PC-3 (cell line): ENCODE data around the gene CENPO. TPM values are rescaled to one million over a fixed set of nuclear protein-coding genes. Genes with fewer than 3 reads are reported as not detected.
"Not testable (repeated sequence)": the region's sequence is repeated elsewhere in the genome, so short reads cannot be mapped to it uniquely, and the experiment has no call there.

Experiments
- ATAC-seq: fragments of 200-7000 bp; cut with Tn5 transposase; 2 replicates; pipeline ENCODE4 v1.9.1; 2020; ENCODE audit warnings: mild to moderate bottlenecking, moderate library complexity
- BruUV-seq: library from RNA; stranded (reverse); fragments of 400-500 nt; replicated peaks from 2 replicates; lab custom pipeline; 2021; lab: Mats Ljungman, UMichigan
- CTCF ChIA-PET: fragments of 300-600 bp; sonication (Branson Sonifier 250); formaldehyde crosslinking; loops from one replicate; lab custom pipeline; 2022; ENCODE audit warnings: antibody characterized with exemption; lab: Charles Lee
- POLR2A ChIA-PET: fragments of 300-600 bp; sonication (Branson Sonifier 250); formaldehyde crosslinking; loops from one replicate; lab custom pipeline; 2022; ENCODE audit warnings: antibody characterized with exemption; ENCODE audit not compliant: unreplicated experiment; lab: Charles Lee
- DNase-seq: peaks from one replicate; pipeline ENCODE4 v3.0.0-alpha.2; 2015
- H2AFZ ChIP-seq: fragments of 300-600 bp; sonication (generic); 2 replicates; pipeline ENCODE4 v1.6.0; 2016; ENCODE audit warnings: antibody characterized with exemption, low read length
- H3F3A ChIP-seq: fragments of 300-600 bp; sonication (generic); one replicate; pipeline ENCODE4 v1.6.0; 2017; ENCODE audit warnings: antibody characterized with exemption, low read length, control low read depth, mild to moderate bottlenecking; ENCODE audit not compliant: unreplicated experiment
- H3K27ac ChIP-seq: fragments of 300-600 bp; sonication (generic); 2 replicates; pipeline ENCODE4 v1.5.1; 2016; ENCODE audit warnings: mild to moderate bottlenecking, low read length
- H3K27me3 ChIP-seq: fragments of 300-600 bp; sonication (generic); 2 replicates; pipeline ENCODE4 v1.6.1; 2016; ENCODE audit warnings: low read length, mixed read lengths
- H3K36me3 ChIP-seq: fragments of 300-600 bp; sonication (generic); 2 replicates; pipeline ENCODE4 v1.6.1; 2016; ENCODE audit warnings: low read depth, mixed run types, low read length, mixed read lengths
- H3K4me1 ChIP-seq: fragments of 300-600 bp; sonication (generic); 2 replicates; pipeline ENCODE4 v1.5.1; 2016; ENCODE audit warnings: low read length; ENCODE audit not compliant: insufficient read depth
- H3K4me2 ChIP-seq: fragments of 300-600 bp; sonication (generic); 2 replicates; pipeline ENCODE4 v1.6.0; 2016; ENCODE audit warnings: low read length
- H3K4me3 ChIP-seq: fragments of 300-600 bp; sonication (generic); 2 replicates; pipeline ENCODE4 v1.5.1; 2016; ENCODE audit warnings: mild to moderate bottlenecking, low read length, mixed read lengths
- H3K79me2 ChIP-seq: fragments of 300-600 bp; sonication (generic); 2 replicates; pipeline ENCODE4 v1.6.1; 2017; ENCODE audit warnings: low read length, mixed read lengths
- H3K9ac ChIP-seq: fragments of 300-600 bp; sonication (generic); 2 replicates; pipeline ENCODE4 v1.6.0; 2016; ENCODE audit warnings: mild to moderate bottlenecking, low read length
- H3K9me2 ChIP-seq: fragments of 300-600 bp; sonication (generic); replicated peaks from 2 replicates; pipeline ENCODE4 v1.6.1; 2016; ENCODE audit warnings: mixed run types, low read length, mixed read lengths
- H3K9me3 ChIP-seq: fragments of 300-600 bp; sonication (generic); 2 replicates; pipeline ENCODE4 v1.6.1; 2016; ENCODE audit warnings: low read length, mixed read lengths
- H4K20me1 ChIP-seq: fragments of 300-600 bp; sonication (generic); 2 replicates; pipeline ENCODE4 v1.6.1; 2016; ENCODE audit warnings: low read length, mixed read lengths
- EZH2 ChIP-seq: fragments of 300-600 bp; sonication (generic); IDR thresholded peaks from one replicate; pipeline ENCODE4 v1.6.1; 2017; ENCODE audit warnings: antibody characterized with exemption, mild to moderate bottlenecking, low read length; ENCODE audit not compliant: unreplicated experiment
- EZH2phosphoT487 ChIP-seq: fragments of 300-600 bp; sonication (generic); IDR thresholded peaks from 2 replicates; pipeline ENCODE4 v1.6.1; 2018; ENCODE audit warnings: mild to moderate bottlenecking, antibody characterized with exemption, low read length, borderline replicate concordance
- intact Hi-C: fragments of 100-400 bp; cut with micrococcal nuclease; formaldehyde crosslinking; loops from 2 replicates; pipeline ENCODE4 v1.9.0; 2023
- total RNA-seq: library from RNA; depleted of rRNA; stranded (reverse); fragments of >200 nt; gene quantifications from 2 replicates; pipeline ENCODE4 v1.2.3, GENCODE V29; 2014
- TF ChIP-seq, protein P1 (sequence below): fragments of 300-600 bp; sonication (generic); conservative IDR thresholded peaks from 2 replicates; pipeline ENCODE4 v1.5.1; 2017; ENCODE audit warnings: antibody characterized with exemption, low read depth, mild to moderate bottlenecking, low read length

Gene CENPO
- total RNA-seq, 1 experiment from 2014 or later: 41.4 TPM

DNA sequence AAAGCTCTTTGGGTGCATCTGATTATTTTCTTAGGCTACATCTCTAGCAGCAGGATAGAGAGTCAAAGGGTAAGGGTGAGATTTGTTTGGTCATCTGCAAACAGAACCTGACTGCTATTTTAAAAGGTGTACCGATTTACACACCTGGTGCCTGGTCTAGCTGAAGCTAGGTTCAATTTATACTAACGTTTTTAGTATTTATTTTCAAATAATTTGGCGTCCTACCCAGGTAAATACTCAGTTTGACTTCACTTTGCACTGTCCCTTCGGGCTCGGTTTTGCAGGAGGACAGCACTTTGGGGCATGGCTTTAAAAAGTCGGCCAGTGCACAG is 717 bp upstream of the CENPO start:
- TF ChIP-seq EZH2 (no peak), EZH2phosphoT487 (no peak)
- TF ChIP-seq, protein P1, sequence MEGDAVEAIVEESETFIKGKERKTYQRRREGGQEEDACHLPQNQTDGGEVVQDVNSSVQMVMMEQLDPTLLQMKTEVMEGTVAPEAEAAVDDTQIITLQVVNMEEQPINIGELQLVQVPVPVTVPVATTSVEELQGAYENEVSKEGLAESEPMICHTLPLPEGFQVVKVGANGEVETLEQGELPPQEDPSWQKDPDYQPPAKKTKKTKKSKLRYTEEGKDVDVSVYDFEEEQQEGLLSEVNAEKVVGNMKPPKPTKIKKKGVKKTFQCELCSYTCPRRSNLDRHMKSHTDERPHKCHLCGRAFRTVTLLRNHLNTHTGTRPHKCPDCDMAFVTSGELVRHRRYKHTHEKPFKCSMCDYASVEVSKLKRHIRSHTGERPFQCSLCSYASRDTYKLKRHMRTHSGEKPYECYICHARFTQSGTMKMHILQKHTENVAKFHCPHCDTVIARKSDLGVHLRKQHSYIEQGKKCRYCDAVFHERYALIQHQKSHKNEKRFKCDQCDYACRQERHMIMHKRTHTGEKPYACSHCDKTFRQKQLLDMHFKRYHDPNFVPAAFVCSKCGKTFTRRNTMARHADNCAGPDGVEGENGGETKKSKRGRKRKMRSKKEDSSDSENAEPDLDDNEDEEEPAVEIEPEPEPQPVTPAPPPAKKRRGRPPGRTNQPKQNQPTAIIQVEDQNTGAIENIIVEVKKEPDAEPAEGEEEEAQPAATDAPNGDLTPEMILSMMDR: no peak
- Histone ChIP-seq H3K4me3 (peak overlapping the region; percentile 76), H4K20me1 (no peaks in the 10 kb centered on the region), H3K79me2 (peaks cover 46% of the 10 kb centered on the region), H3K9me2 (no peaks in the 10 kb centered on the region), H3K27ac (peak overlapping the region; percentile 86), H3K36me3 (peaks cover 16% of the 10 kb centered on the region; the same call in 1 of the 2 replicates), H2AFZ (peak overlapping the region; percentile 78), H3K9ac (peak overlapping the region; percentile 92), H3K4me1 (peaks cover 23% of the 10 kb centered on the region), H3K4me2 (peak overlapping the region; percentile 88), H3K27me3 (no peaks in the 10 kb centered on the region), H3F3A (no peaks in the 10 kb centered on the region), H3K9me3 (no peaks in the 10 kb centered on the region)
- DNase-seq (no peak), ATAC-seq (no peak)
- TSS peak; percentile 70 for BruUV-seq
- intact Hi-C loops: loop anchor here (1.0 to 5.0 kb wide), 5 partner anchors 20 to 382 kb away; partner anchors contain the start of genes EFR3B and NCOA1
- ChIA-PET POLR2A (interaction anchor here (0.5 to 0.8 kb wide), 2 partner anchors 13 to 17 kb away, joined by 4 read pairs; no protein-coding TSS in a partner anchor), CTCF (interaction anchor here (0.6 to 2.7 kb wide), 4 partner anchors 35 to 249 kb away, joined by 4 to 23 read pairs (median 5); no protein-coding TSS in a partner anchor)

DNA sequence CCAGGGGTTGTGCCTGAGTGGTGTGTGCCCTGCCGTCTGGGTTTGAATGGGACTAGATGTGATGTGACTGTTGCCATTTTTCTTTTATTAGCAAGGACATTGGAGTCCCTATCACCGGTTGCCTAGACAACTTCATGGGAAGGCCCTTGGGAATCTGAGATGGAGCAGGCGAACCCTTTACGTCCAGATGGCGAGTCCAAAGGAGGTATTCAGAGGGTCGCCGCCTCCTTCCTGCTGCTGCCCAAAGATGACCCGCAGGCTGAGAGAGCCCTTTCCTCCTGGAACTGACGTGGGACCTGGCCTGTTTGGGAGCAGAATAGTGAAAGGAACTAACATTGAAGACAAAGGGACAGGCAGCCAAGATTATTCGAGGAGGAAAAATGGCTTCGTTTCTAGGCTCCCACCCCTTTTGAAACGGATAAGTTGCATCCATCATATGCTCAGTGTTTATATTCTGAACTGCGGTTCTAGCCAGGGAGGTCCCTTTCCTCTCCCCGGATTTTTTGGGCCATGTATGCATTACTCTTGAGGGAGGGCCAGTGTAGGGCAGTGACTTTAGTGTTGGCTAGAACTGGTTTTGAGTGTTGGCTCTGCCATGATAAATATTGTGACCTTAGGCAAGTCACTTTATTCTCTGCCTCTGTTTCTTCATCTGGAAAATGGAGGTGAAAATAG is 673 bp downstream of the CENPO start:
- Histone ChIP-seq H3K9me3 (no peaks in the 10 kb centered on the region), H2AFZ (peak overlapping the region; percentile 78), H3K27me3 (no peaks in the 10 kb centered on the region), H3K9ac (peak overlapping the region; percentile 92), H3F3A (no peaks in the 10 kb centered on the region), H3K36me3 (peaks cover 24% of the 10 kb centered on the region), H3K9me2 (no peaks in the 10 kb centered on the region), H3K27ac (peak overlapping the region; percentile 86), H4K20me1 (no peaks in the 10 kb centered on the region), H3K79me2 (peaks cover 58% of the 10 kb centered on the region), H3K4me1 (peaks cover 23% of the 10 kb centered on the region), H3K4me2 (peak overlapping the region; percentile 88), H3K4me3 (peak overlapping the region; percentile 76)
- CTCF ChIA-PET: interaction anchor here (2.7 kb wide), 1 partner anchor 33 kb away, joined by 23 read pairs; no protein-coding TSS in a partner anchor
- POLR2A ChIA-PET: interaction anchor here (0.6 kb wide), 3 partner anchors 33 to 391 kb away, joined by 3 to 4 read pairs (median 3); no protein-coding TSS in a partner anchor
- intact Hi-C loops: loop anchor here (1.0 to 5.0 kb wide), 3 partner anchors 12 to 302 kb away; partner anchors contain the start of genes EFR3B and NCOA1
- ATAC-seq (peak; percentile 9), DNase-seq (peak; percentile 41)
- no peak for TF ChIP-seq EZH2
- no peak for TF ChIP-seq EZH2phosphoT487
- TF ChIP-seq, protein P1: no peak
- TSS peak; percentile 66 for BruUV-seq

DNA sequence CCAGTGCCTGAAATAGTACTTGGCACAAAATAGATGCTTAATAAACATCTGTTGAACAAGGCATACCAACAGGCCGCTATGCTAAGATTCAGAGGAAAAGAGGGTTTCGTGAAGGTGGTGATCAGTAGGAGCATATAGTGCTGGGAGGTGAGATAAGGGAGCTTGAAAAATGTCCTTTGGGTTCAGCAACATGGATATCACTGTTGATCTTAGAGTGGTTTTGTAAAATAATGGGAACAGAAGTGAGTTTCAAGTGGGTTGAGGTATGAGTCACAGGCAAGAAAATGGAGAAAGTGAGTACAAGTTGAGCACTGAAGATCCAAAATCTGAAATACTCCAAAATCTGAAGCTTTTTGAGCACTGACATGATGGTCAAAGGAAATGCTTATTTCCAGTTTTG is 4.4 kb downstream of the CENPO start:
- Histone ChIP-seq H3K36me3 (peaks cover 36% of the 10 kb centered on the region), H3K9ac (no peak overlapping the region), H2AFZ (no peak overlapping the region), H4K20me1 (no peaks in the 10 kb centered on the region), H3K79me2 (peaks cover 65% of the 10 kb centered on the region), H3F3A (no peaks in the 10 kb centered on the region), H3K9me3 (no peaks in the 10 kb centered on the region), H3K4me1 (peaks cover 12% of the 10 kb centered on the region), H3K9me2 (no peaks in the 10 kb centered on the region), H3K4me3 (no peak overlapping the region), H3K27ac (no peak overlapping the region), H3K4me2 (no peak overlapping the region), H3K27me3 (no peaks in the 10 kb centered on the region)
- ChIA-PET POLR2A (no interaction called here), CTCF (no interaction called here)
- no peak for ATAC-seq
- BruUV-seq: no TSS peak
- intact Hi-C loops: no loop called here
- DNase-seq: no peak
- TF ChIP-seq, protein P1: no peak
- TF ChIP-seq EZH2phosphoT487 (no peak), EZH2 (no peak)

DNA sequence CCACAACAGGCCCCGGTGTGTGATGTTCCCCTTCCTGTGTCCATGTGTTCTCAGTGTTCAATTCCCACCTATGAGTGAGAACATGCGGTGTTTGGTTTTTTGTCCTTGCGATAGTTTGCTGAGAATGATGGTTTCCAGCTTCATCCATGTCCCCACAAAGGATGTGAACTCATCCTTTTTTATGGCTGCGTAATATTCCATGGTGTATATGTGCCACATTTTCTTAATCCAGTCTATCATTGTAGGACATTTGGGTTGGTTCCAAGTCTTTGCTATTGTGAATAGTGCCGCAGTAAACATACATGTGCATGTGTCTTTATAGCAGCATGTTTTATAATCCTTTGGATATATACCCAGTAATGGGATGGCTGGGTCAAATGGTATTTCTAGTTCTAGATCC is 7.3 kb downstream of the CENPO start:
- H3K79me2 ChIP-seq: peaks cover 48% of the 10 kb centered on the region
- ATAC-seq, DNase-seq, H3K4me1 ChIP-seq, H3K4me2 ChIP-seq, POLR2A ChIA-PET, H3K4me3 ChIP-seq, H3F3A ChIP-seq, H3K27ac ChIP-seq, H3K9me2 ChIP-seq, CTCF ChIA-PET, H3K9ac ChIP-seq, H2AFZ ChIP-seq, intact Hi-C loops, BruUV-seq, H3K9me3 ChIP-seq, H4K20me1 ChIP-seq, H3K27me3 ChIP-seq: not testable (repeated sequence)
- H3K36me3 ChIP-seq: peaks cover 31% of the 10 kb centered on the region
